Effector memory CD4-positive, alpha-beta T cell (primary cell): ENCODE measurements around the gene CLC.
"Not testable (repeated sequence)": the region's sequence is repeated elsewhere in the genome, so short reads cannot be mapped to it uniquely, and the experiment has no call there.

ENCODE experiments used
- DNase-seq, 3 donors: peaks; one replicate each; pipeline ENCODE4 v3.0.0-alpha.2; 2020
- H3K27ac ChIP-seq: 2 replicates; pipeline ENCODE4 v1.7.0; 2013; ENCODE audit warnings: mild to moderate bottlenecking, low read length, moderate library complexity; ENCODE audit not compliant: insufficient read depth, poor library complexity, severe bottlenecking
- H3K27me3 ChIP-seq: replicated peaks from 2 replicates; pipeline ENCODE4 v1.7.0; 2013; ENCODE audit warnings: mild to moderate bottlenecking, low read length; ENCODE audit not compliant: insufficient read depth, control insufficient read depth, poor library complexity, severe bottlenecking
- H3K36me3 ChIP-seq: 2 replicates; pipeline ENCODE4 v1.7.0; 2013; ENCODE audit warnings: mild to moderate bottlenecking, low read length, moderate library complexity; ENCODE audit not compliant: control insufficient read depth, insufficient read depth
- H3K4me1 ChIP-seq: 2 replicates; pipeline ENCODE4 v1.7.0; 2013; ENCODE audit warnings: low read length, mild to moderate bottlenecking; ENCODE audit not compliant: control insufficient read depth, insufficient read depth, poor library complexity, severe bottlenecking
- H3K4me3 ChIP-seq: 2 replicates; pipeline ENCODE4 v1.7.0; 2013; ENCODE audit warnings: low read length, low read depth, mild to moderate bottlenecking; ENCODE audit not compliant: insufficient read depth, poor library complexity, severe bottlenecking
- H3K9me3 ChIP-seq: 2 replicates; pipeline ENCODE4 v1.7.0; 2013; ENCODE audit warnings: mild to moderate bottlenecking, low read length, moderate library complexity; ENCODE audit not compliant: control insufficient read depth

Gene CLC

GRCh38 chr19:39705578-39706188 is 32.1 kb downstream of the CLC start:
- Histone ChIP-seq H3K27me3 (no peaks in the 10 kb centered on the region), H3K4me1 (peaks cover 13% of the 10 kb centered on the region), H3K27ac (no peak overlapping the region), H3K36me3 (no peaks in the 10 kb centered on the region), H3K9me3 (no peaks in the 10 kb centered on the region), H3K4me3 (no peak overlapping the region)
- DNase-seq = no peak

GRCh38 chr19:39704181-39705044 is 33.4 kb downstream of the CLC start, which contains the start of gene LGALS14:
Gene LGALS14 (plus strand): TSS chr19:39704481. CDS start chr19:39704529, 48 bp downstream.
- H3K4me3 ChIP-seq = no peak within 1 kb of the TSS
- no peaks in the 10 kb centered on the region for H3K27me3 ChIP-seq
- DNase-seq = no peak

GRCh38 chr19:39701291-39701690 is 36.5 kb downstream of the CLC start:
- Histone ChIP-seq H3K36me3 (no peaks in the 10 kb centered on the region), H3K9me3 (no peaks in the 10 kb centered on the region), H3K27ac (no peak overlapping the region), H3K27me3 (no peaks in the 10 kb centered on the region), H3K4me1 (peaks cover 9% of the 10 kb centered on the region), H3K4me3 (no peak overlapping the region)
- no peak for DNase-seq

More at GRCh38 chr19:39704181-39705044, 33.4 kb downstream of the CLC start, which contains the start of gene LGALS14:
- H3K36me3 ChIP-seq = no peaks in the 10 kb centered on the region
- peaks cover 13% of the 10 kb centered on the region for H3K4me1 ChIP-seq
- H3K27ac ChIP-seq = no peak within 1 kb of the TSS
- no peaks in the 10 kb centered on the region for H3K9me3 ChIP-seq

- Histone ChIP-seq H3K4me1 (no peaks in the 10 kb centered on the region), H3K27me3 (no peaks in the 10 kb centered on the region), H3K36me3 (no peaks in the 10 kb centered on the region), H3K9me3 (no peaks in the 10 kb centered on the region), H3K27ac (no peak overlapping the region), H3K4me3 (no peak overlapping the region)
- DNase-seq = no peak
Measured at GRCh38 chr19:39698535-39698934, 39.3 kb downstream of the CLC start.

- Histone ChIP-seq H3K4me3 (no peak overlapping the region), H3K9me3 (no peaks in the 10 kb centered on the region), H3K27me3 (no peaks in the 10 kb centered on the region), H3K27ac (no peak overlapping the region), H3K36me3 (no peaks in the 10 kb centered on the region), H3K4me1 (no peaks in the 10 kb centered on the region)
- no peak for DNase-seq
Measured at GRCh38 chr19:39696387-39696786, 41.4 kb downstream of the CLC start.

- Histone ChIP-seq H3K9me3 (no peaks in the 10 kb centered on the region), H3K27me3 (no peaks in the 10 kb centered on the region), H3K4me3 (no peak overlapping the region), H3K4me1 (no peaks in the 10 kb centered on the region), H3K36me3 (no peaks in the 10 kb centered on the region), H3K27ac (no peak overlapping the region)
- no peak for DNase-seq
Measured at GRCh38 chr19:39695759-39696158, 42.1 kb downstream of the CLC start.

- no peaks in the 10 kb centered on the region for H3K4me1 ChIP-seq
- no peaks in the 10 kb centered on the region for H3K27me3 ChIP-seq
- no peaks in the 10 kb centered on the region for H3K9me3 ChIP-seq
- no peak overlapping the region for H3K4me3 ChIP-seq
- no peak overlapping the region for H3K27ac ChIP-seq
- no peaks in the 10 kb centered on the region for H3K36me3 ChIP-seq
- no peak for DNase-seq
Measured at GRCh38 chr19:39692822-39693221, 45.0 kb downstream of the CLC start.

GRCh38 chr19:39692166-39692565 is 45.7 kb downstream of the CLC start:
- H3K27ac ChIP-seq = no peak overlapping the region
- no peaks in the 10 kb centered on the region for H3K36me3 ChIP-seq
- no peak overlapping the region for H3K4me3 ChIP-seq
- H3K27me3 ChIP-seq = no peaks in the 10 kb centered on the region
- DNase-seq = no peak
- no peaks in the 10 kb centered on the region for H3K9me3 ChIP-seq
- no peaks in the 10 kb centered on the region for H3K4me1 ChIP-seq

GRCh38 chr19:39688637-39689036 is 49.2 kb downstream of the CLC start:
- not testable (repeated sequence) for H3K9me3 ChIP-seq, DNase-seq, H3K36me3 ChIP-seq, H3K27me3 ChIP-seq, H3K27ac ChIP-seq, H3K4me3 ChIP-seq, H3K4me1 ChIP-seq

- Histone ChIP-seq H3K4me1 (no peaks in the 10 kb centered on the region), H3K9me3 (no peaks in the 10 kb centered on the region), H3K27me3 (no peaks in the 10 kb centered on the region), H3K27ac (no peak overlapping the region), H3K36me3 (no peaks in the 10 kb centered on the region), H3K4me3 (no peak overlapping the region)
- DNase-seq = no peak
Measured at GRCh38 chr19:39686739-39687138, 51.1 kb downstream of the CLC start.
